Globus pallidus (tissue), 1 donor: ENCODE measurements around the gene KCNK2.

Source experiments
- DNase-seq: peaks from one replicate; pipeline ENCODE4 v3.0.0-alpha.2; 2015; ENCODE audit warnings: low spot score

The KCNK2 gene, protein sequence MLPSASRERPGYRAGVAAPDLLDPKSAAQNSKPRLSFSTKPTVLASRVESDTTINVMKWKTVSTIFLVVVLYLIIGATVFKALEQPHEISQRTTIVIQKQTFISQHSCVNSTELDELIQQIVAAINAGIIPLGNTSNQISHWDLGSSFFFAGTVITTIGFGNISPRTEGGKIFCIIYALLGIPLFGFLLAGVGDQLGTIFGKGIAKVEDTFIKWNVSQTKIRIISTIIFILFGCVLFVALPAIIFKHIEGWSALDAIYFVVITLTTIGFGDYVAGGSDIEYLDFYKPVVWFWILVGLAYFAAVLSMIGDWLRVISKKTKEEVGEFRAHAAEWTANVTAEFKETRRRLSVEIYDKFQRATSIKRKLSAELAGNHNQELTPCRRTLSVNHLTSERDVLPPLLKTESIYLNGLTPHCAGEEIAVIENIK

GRCh38 chr1:215082532-215083382 is at the start of gene KCNK2:
Gene KCNK2 (plus strand): TSS chr1:215082737. CDS start chr1:215083386, 649 bp downstream.
- DNase-seq = no peak

GRCh38 chr1:215032911-215033526 is 49.5 kb upstream of the KCNK2 start:
- no peak for DNase-seq

GRCh38 chr1:215040190-215040589 is 42.3 kb upstream of the KCNK2 start:
- DNase-seq = no peak

DNA sequence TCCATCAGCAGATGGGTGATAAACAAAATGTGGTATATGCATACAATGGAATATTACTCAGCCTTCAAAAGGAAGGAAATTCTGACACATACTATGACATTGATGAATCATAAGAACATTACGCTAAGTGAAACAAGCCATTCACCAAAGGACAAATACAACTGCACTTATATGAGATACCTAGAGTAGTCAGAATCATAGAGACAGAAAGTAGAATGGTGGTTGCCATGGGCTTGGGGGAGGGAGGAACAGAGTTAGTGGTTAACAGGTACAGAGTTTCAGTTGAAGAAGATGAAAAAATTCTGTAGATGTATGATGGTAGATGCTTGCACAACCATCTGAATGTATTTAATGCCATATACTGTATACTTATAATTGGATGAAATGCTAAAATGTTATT is 39.1 kb upstream of the KCNK2 start:
- DNase-seq = no peak

DNA sequence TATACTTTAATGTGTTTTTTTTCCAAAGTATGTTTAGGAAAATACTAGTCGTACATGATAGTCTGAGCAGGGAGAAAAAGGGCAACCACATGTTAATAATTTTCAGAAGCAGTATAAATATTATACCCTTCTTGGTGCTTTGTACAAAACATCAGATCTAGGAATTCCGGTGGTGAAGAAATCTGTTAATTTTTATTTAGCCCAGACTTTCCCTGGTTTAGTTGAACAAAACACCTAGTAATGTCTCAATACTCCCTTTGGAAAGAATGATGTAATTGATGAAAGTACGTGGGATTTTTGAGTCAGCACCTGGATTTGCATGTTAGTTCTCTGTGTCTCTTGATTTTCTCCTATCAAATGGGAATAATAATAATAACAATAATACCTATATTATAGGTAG is 38.4 kb upstream of the KCNK2 start:
- DNase-seq = no peak

DNA sequence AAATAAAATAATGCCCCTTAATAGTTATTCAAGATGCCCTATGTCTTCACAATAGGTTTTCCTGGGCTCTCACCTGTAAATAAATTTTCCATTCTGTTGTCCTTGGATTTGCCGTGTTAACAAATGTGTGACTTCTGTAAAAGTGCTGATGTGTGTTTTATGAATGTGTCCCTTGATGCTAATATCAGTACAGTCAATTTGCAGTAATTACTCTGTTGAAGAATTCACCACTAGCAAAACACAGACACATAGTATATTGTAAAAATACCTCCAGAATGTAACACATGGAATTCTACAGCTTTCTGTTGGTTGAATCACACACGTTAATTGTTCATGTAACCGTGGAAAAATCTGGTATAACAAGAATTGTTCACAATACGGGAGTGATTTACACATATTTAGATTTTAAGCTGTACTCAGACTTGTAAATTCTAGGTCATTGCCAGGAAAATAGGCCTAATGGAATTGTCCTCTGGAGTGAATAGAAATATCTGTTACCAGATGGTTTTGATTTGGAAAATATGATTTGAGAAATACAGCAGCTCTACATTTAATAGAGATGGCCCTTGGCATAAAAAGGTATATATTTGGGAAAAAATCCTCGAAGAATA is 36.7 kb upstream of the KCNK2 start:
- no peak for DNase-seq

DNA sequence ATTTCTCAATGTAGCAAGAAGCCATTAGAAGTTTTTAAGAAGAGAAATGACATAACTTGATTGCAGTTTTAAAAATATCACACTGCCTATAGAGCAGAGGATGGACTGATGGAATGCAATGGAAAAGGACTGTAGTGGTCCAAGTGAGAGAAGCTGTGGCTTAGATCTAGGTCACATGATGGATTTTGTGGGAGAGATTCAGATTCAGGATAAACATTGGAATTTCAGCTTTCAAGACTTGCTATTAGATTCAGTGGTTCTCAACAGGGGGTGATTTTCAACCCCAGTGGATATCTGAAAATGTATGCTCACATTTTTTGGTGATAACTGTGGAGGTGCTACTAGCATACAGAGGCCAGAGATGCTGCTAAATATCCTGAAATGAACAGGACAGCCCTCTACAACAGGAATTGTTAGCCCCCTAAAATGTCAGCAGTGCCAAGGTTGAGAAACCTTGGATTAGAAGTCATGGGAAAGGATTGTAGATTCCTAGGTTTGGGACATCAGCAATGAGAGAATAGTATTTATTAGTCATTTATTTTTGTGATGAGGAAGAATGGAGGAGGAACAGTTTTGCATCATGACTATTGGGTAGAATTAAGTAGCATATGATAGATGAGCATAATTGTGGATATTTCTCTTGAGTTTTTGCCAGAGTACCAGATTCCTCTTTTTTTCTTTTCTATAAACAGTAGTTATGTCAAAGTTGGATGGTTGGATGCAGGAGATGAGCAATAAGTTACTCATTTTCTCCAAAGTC is 30.1 kb upstream of the KCNK2 start:
- DNase-seq = no peak

- no peak for DNase-seq
Observed at GRCh38 chr1:215054266-215054665, 28.3 kb upstream of the KCNK2 start.

GRCh38 chr1:215055281-215055935 is 27.1 kb upstream of the KCNK2 start:
- DNase-seq = no peak

DNA sequence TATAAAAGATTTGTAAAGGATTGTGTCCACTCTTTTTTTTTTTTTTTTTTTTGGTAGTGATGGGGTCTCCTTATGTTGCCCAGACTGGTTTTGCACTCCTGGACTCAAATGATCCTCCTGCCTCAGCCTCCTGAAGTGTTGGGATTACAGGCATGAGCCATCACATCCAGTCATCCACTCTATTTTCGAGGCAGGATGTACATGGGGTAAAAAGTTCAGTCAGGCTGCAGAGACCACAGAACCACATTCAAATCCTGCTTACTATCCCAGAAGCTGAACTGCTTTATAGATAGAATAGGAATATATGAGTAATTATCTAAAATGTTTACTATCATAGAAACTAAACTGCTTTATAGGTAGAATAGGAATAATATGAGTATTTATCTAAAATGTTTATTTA is 26.0 kb upstream of the KCNK2 start:
- DNase-seq = no peak

- DNase-seq = no peak
Observed at GRCh38 chr1:215059947-215060346, 22.6 kb upstream of the KCNK2 start.

DNA sequence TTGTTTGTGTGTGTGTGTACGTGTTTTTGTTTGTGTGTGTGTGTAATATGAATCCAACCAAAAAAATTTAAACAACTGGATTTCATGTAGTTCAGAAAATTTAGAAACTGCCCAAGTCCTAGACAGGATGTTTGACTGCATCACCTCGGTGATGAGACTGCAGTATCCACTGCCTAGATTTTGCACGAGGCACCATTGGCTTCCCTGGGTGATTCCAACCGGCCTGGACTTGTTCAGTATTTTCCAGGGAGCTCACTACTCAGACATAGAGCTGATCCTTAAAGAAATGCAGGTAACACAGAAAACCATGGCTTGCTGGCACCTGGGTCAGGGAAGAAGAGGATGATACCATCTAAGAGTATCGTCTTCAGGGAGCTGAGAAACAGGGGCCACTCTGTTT is 18.2 kb upstream of the KCNK2 start:
- no peak for DNase-seq

DNA sequence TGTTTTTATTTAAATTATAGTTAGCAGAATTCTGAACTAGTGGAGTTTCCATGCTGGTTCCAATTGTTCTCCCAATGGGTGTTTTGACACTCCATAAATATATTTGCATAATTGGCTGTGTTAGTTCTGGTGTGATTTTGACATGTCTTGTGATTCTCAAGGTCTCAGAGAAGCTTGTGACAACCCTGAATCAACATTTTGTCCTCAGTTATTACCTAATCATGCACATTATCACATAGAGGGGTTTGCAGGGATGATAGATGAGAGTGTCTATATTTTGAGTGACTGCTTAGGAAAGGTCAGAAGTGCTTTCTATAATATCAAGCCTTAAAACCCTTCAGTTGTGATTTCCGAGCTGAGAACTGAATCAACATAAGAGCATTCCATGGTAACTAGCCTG is 11.5 kb upstream of the KCNK2 start:
- no peak for DNase-seq

DNA sequence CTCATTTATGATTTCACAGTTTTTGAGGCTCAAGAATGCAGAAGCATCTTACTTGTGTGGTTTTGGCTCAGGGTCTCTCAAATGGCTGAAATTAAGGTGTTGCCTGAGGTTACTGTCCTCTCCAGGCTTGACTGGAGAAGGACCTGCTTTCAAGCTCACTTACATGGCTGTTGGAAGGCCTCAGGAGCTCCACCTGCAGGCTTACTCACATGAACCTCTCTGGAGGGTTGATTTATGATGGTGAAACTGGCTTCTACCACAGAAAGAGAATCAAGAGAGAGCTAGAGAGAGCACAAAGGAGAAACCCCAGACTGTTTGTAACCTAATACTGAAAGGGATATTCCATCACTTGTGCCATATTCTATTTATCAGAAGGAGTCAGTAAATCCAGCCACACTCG is 6.2 kb upstream of the KCNK2 start:
- no peak for DNase-seq

DNA sequence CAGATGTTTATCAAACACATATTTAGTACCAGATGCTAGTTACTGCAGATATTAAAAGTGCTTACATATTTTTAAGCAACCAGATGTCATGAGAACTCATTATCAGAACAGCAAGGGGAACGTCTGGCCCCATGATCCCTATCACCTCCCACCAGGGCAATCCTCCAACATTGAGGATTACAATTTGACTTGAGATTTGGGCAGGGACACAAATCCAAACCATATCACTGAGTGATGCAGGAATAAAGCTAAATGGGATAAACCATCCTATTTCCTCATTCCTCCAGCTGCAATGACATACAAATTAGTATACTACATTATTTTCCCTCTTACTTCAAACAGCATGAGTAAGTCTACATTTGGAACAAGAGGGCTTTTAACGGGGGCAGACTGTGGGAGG is 3.1 kb upstream of the KCNK2 start:
- no peak for DNase-seq

DNA sequence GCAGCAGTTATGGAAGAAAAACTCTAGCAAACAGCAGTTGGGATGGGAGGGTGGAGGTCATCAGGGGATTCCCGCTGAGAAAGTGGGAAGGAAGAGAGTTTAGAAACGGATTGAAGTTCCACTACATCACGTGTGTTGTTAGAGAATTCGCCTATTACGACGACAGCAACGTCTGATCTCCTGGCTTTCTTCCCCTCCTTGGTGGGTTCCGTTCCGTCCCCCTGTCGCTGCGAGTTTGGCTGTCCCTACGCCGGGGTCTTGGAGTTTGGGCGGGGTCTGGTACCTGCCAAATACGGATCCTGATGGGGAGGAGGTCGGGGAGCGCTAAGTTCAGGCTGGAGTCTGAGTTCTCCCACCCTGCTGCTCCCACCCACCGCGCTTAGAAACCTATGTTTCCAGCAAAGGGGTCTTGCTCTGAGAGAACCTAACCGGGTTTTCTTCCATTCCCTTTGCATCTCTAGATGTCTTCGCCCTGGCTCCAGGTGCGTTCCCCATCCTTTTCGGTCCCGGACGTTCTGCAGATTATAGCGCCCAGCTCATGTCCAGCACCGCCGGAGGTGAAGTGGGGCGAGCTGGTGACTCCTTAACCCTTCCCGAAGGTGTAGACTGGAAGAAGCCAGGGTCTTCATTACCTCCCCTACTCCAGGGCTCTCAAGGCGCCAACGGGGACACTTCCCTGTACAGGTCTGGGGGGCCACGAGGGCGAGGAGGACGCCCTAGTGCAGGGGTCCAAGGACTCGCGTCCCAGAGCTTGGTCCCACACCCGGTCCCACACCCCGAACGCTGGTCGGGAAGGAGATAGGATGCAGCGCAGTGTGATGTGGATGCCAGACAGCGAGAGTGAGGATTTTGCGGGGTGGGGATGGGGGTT is 641 bp upstream of the KCNK2 start:
- DNase-seq = no peak

- DNase-seq = no peak
Observed at GRCh38 chr1:215083383-215083961, 935 bp downstream of the KCNK2 start.

GRCh38 chr1:215084621-215085020 is 2.1 kb downstream of the KCNK2 start:
- no peak for DNase-seq

- DNase-seq = no peak
Observed at GRCh38 chr1:215087603-215088002, 5.1 kb downstream of the KCNK2 start.

DNA sequence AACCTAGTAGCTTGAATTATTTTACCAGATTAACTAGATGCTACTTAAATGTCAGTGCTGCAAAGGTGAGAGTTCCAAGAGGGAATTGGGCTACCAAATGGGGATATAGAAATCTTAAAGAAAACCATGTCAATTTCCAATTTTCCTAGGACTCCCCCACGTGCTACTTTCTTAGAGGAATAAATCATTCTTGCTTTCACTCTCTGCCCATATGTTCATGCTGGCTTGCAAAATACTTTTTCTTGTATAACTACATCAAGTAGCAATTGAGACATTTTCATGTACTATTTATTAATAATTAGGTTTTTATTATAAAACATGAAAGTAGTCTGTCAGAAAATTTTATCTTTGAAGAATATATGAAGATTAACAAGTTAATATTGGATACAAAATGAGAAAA is 11.8 kb downstream of the KCNK2 start:
- DNase-seq = no peak
